ENCODE data around the gene PROK2.

Gene PROK2

DNA sequence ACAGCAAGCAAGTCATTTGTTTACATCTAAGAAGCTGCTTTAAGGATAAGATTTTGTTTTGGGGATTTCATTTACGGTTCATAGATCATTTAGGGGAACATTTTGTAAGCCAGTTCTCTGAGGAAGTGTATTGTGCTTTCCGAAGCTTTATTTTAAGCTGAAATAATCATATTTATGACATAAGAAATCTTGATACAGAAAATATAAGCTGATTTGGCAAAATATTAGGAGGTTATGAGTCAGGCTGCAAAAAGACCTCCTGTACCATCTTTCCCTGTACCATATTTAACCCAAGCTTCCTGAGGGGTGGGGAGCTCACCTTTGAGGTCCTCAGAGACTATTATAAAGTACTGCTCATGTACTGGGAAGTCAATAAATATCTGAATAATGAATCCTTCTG lies 51.6 kb downstream of the PROK2 start:
- DNase-seq: no peak

DNA sequence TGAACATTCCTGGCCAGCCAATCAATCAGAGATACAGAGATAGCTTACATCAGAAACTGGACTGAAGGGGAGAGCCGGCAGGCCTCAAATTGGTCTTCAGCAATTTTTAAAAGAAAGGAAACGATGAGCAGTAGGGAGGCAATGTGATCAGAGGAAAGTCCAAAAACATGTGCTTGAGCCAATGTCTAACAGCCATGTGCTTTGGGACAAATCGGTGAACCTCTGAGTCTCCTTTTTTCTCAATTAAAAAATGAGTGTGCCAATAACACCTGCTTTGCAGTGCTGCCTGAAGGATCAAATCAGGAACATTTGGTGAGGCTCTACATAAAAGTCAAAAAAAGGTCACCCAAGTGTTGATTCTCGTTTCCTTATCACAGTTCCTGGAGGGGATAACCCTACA lies 52.3 kb downstream of the PROK2 start:
- no peak for DNase-seq

DNA sequence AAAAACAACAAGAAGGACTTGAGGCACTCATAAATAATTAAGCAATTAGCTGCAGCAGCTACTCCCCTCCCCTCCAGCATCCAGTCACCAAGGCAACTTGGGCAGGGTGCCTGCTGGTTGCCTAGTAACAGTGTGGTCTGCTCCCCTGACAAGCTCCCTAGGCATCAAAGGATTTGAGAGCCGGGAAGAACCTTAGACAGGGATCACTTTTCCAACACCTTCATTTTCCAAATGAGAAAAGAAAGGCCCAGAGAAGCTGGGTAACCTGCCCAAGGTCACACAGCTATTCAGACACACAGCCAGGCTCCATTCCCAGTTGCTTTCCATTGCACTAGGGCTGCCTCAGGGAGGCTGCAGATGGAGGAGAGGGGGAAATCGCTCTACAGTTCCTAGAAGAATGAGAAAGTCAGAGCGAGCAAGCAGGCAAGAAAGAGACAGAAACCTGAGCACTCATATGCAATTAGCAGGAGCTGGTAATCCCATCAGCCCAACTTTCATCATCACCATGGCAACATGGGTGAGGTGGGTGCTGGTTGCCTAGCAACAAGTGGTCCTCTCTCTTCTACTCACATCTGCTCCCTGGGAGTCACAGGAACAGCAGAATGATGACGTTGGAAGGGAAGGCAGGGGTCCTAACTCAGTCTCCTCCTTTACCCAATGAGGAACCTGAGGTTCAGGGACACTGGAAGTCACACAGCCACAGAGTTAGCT lies 56.2 kb downstream of the PROK2 start:
- DNase-seq: no peak

DNA sequence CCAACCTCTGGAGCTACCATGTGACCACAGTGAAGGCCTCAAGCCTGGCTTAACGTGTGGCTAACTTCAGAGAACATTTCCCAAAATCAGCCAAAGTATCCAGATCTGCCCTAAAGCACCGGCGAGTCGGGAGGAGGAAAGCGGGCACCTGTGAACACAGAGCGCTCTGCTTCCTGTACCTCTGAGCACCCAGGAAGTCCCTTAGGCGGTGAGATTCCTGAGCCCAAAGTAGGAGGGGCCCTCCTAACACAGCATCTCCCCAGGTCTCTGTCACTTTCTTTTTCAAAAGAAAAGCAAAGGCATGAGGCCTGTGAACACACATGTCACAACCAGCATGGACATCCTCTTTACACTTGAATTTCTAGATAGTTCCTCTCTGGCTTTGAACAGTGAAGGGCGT lies 58.8 kb downstream of the PROK2 start:
- DNase-seq: peak; percentile 35 to 49

DNA sequence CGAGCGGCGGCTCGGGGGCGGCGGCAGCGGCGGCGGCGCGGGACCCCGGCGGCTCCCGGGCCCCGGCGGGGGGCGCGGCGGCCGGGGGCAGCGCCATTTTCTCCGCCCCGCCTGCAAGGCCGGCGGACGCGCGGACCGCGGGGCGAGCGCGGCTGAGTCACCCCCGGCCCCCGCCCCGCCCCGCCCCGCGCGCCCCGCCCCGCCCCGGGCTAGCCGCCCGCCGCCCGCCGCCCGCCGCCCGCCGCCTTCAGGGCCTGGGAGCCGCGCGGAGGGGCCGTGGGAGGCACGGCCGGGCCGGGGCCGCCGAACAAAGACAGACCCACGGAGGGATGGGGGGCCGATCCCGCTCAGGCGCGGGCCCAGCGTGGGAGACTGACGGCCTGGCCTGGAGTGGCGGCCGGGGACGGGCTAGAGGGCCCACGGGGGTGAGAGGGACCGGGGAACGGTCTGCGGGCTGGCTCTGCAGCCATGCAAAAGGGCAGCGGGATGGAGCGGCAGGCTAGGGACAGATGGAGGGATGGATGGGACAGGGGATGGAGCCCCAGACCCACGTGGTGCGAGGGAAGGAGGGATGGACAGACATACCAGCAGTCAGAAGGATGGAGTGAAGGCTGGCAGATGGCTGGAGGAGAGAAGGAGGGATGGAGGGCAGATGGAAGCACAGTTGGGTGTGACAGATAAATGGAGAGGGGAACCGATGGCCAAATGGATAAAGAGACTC lies 59.5 kb downstream of the PROK2 start, which contains the start of gene EIF4E3:
TSS of gene EIF4E3 (minus strand) at position 132 of the 721 bp plus-strand sequence. CDS start at position 97, 35 bp downstream.
- DNase-seq: peak; percentile 41 to 45

DNA sequence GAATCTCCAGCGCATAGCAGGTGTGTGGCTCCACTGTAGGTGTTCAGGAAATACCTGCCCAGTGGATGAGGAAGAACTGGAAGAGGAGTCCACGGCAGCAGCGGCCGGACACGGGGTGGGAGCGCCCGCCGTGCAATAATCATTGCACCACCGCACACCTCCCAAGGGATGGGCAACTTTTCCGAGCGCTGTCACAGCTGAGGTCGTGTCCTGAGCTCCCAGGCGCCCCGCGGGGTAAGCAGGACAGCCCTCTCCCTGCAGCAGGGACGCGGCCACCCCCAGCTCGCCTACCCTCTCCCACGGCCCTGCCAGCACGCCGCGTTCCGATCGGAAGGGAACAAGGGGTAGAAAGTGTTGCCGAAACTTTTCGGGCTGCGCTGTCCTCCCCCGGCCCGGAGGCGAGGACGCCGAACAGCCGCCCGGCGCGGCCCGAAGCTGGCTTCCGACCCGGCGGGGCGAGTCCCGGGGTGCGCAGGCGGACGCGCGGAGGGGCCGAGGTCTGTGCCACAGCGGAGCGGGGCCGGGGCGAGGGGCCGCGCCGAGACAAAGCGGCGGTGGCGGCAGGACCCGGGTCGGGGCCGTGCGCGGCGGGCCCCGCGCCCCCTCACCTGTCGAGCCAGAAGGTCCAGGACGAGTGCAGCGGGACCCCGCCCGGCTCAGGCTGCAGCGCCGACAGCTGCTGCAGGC lies 60.2 kb downstream of the PROK2 start:
- DNase-seq: peak; percentile 45 to 47

DNA sequence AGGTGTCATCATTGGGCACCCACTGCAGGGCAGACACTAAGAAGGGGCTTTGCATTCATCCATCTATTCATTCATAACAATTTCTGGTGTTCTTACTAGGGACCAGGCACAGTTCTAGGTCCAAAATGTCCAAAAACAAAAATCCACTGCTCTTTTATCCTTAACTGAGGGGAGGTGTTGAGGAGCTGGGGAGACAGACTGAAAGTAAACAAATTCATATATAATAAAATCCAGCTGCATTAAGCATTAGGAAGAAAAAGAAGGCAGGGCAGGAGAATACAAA lies 60.8 kb downstream of the PROK2 start:
- no peak for DNase-seq

DNA sequence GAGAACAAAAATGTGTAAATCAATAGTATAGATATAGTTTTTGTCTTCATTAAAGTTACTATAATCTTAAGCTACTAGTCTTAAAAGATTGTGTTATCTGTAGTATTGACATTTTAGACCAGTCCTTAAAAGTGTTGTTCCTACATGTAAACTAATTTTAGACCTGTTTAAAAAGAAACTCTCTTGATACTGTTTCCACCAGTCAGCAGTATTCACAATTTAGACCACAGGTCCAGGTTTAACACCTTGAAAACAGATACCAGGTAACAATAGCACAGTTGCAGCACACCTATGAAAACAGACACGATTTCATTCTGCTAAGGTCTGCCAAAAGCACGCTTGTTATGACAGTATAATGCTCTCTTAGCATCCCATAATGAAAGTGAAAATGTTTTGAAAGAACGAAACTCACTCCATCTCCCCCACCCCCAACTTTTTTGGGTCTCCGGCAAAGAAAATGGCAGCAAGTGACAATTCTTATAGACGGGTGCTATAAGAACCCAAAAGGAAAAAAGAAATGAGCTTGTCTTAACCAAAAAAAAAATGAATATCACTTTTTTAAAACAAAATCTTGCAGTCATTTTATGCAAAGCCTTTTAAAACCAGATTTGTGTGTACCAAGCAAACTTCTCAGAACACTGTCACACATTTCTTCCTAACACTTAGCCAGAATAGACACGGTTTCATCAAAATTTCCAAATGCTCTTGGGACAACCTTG lies 61.3 kb downstream of the PROK2 start:
- peak; percentile 33 to 49 for DNase-seq

DNA sequence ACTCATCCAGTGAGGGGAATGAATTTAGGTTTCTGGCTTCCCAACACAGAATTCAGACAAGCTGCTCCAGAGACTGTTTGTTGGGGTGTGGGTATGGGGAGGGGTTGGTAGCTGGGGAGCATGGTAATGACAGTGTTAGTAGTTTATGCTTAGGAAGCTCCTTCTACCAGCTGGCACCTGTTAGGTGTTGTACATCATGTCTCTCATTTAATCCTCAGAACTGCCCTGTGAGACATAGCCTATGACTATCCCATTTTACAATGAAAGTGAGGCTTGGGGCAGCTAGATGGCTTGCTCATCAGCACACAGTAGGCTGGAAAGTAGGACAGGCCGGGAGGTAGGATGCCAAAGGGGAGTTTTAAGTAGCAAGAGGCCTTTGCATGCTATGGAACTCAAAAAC lies 62.3 kb downstream of the PROK2 start:
- DNase-seq: no peak
